HCEC 1CT (cell line): Measurements from ENCODE around the gene USP40.

Experiments
- DNase-seq: peaks from one replicate; pipeline ENCODE4 v3.0.0-alpha.2; 2017

USP40 gene

DNA sequence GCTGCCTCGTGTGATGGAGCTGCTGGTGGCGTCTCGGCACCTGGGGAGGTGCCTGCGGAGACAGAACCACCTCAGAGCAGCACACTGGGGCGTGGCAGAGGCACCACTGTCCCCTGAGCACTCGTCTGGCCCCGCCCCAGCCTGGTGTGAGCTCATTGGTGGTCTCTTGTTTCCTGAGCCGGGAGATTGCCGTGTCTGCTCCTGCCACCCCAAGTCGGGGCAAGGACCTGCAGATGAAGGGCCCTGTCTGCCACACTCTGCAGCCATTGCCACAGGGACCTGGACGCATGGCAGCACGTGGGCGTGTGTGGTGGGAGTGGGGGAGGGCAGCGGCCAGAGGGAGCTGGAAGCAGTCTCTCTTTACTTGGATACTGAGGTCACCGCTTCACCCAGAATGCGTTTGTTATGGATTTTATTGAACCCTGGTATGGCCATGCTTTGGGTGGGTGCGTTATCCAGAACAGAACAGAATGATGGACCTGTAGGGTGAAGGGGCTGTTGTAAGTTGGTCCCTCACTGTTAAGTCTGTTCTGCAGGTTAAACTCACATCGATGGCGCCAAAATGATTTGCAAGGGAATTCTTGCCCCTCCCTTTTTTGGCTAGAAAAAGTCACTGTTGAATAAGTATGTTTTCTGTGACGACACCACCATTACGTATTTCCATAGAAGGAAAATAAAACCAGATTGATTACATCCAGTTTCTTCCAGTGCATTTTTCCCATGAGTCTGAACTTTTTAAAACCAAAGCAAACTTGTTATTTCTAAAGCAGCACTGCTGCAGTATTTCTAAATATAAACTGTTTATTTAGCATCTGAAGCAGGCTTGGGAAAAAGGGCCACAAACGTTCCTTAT, 92.0 kb downstream of the USP40 start:
- no peak for DNase-seq

DNA sequence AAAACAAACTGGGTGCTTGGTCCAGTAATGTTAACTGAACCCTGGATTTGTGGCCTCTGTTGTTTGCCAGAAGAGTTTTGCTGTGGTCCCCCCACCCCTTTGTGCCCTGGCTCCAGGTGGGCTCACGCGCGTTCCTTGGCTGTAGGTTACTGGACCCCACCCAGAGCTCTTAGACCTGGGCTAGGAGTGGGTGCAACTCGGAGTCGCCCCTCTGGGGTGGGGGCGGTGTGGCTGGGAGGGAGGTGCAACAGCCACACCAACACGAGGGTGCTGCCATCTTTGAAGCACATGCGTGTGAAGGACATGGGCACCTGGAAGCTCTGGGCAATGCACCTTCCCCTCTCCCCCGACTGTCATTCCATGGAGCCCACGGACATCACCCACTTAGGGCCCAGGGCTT, 92.7 kb downstream of the USP40 start:
- DNase-seq, result no peak

DNA sequence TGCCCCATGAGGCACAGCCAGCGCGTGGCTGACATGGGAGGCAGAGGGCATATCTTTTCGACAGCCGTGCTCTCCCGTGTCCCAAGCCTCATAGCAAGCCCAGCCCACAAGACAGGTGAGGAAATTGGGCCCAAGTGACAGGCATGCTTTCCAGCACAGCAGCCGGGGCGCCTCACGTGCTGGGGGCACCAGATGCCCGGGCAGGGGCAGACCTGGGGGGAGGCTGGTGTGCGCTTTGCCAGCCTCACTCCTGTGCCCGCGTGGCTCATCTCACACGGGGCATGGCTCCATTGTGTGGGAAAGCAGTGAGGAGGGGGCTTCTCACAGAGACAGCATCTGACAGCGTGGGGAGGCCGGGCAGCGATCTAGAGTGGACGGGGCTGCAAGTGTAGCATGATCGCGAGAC, 93.2 kb downstream of the USP40 start:
- no peak for DNase-seq

DNA sequence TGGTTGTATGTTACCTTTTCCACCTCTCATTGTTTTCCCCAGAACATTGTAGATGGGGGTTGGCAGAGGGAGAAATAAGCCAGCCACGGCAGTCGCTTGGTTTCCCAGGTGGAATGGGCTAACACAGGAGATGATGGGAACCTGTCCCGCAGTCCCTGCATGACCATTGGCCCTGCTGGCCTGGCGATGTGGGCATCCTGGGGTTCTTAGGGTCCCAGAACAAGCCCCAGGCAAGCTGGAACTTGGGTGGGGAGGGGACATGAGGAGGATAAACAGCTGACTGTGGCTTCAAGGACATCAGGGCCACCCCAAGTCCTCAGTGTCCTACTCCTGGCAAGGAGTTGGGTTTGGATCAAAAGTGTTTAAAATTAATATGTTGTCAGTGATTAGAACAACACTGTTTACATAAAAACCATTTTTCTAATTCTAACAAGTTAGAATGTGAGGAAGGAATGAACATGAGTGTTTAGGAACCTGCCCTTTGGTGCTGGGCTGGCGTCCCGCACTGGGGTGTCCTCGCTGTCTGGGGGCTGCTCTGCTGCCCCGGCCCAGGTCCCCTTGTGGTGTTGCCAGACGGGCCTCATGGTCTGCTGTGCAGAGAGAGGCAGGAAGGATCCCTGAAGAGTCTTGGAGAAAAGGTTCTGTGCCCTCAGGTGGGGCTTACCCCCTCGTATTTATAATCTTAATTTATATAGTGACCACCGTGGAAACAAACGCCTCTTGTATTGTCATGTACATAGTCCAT, 95.1 kb downstream of the USP40 start:
- DNase-seq, result no peak

DNA sequence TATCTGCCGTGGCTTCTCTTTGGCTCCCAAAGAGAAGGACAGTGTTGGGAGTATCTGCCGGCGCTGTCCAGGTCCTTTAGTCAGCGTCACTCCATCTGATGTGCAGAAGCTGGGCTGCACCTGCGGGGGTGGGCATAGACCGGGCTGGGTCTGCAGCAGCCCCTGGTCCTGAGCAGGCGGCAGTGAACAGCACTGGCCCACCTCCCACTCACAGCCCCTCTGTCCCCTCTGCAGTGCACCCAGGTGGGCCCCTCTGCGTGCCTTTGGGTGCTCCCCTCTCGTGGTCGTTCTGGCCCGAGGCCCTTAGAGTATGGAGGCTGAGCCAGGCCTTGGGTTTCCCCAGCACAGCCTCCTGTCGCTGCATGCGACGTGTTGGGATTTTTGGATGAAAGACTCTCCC, 95.7 kb downstream of the USP40 start:
- no peak for DNase-seq

DNA sequence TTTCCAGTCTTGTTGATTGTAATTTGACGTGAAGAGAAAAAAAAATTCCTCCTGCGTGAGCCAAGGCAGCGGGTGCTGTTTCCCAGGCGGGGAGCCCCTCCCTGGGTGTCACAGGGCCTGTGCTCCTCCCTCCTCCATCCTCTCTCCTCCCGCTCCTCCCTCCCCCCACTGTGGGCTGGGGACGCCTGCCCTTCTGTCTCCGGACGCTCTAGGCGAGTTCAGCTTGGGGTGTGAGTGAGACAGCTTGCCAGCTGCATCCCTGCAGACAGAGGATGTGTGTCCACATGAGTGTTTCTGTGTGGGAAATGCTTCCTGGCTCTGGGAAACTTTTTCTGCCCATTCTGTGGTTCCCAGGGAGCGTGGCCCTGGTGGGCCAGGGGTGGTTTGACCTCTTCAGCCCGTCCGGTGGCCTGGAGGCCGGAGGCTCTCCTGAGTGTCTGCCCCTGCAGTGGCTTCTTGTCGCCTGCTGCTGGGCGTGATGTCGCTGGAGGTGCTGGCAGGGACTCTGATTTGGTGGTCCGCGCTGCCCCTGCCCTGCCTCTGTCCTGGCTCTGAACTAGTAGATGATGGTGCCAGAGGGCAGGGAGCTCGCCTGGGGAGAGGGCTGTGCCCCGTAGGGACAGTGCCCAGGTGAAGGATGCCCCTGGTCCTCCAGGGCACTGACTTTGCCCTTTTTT, 96.4 kb downstream of the USP40 start:
- DNase-seq, result no peak

DNA sequence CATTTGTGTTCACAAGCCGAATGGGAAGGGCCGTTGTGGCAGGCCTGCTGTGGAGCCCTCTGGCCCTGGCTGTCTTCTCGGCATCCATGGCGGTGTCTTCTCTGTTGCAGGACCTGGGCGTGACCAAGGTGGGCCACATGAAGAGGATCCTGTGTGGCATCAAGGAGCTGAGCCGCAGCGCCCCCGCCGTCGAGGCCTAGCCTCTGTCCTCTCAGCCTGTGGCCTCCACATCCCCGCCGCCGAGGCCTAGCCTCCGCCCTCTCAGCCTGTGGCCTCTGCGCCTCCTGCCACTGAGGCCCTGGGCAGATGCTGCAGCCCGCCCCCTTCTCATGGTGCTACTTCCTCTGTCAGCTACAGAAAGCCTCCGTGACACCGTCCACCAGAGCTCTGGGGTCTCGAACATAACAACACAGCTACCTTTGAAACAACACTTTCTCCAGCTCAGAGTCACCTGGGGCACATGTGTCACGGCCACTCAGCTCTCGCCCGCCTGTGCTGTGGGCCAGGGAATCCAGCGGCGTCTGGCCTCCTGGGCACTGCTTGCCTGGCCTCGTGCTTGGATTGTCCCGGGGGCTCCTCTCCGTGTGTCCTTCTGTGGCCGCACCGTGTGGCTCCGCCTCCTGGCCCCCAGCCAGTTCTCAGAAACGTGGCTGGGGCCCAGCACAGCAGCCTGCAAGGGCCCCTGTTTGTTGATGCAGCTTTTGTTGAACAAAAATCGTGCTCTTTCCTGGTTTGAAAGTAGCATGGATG, 97.1 kb downstream of the USP40 start:
- no peak for DNase-seq

DNA sequence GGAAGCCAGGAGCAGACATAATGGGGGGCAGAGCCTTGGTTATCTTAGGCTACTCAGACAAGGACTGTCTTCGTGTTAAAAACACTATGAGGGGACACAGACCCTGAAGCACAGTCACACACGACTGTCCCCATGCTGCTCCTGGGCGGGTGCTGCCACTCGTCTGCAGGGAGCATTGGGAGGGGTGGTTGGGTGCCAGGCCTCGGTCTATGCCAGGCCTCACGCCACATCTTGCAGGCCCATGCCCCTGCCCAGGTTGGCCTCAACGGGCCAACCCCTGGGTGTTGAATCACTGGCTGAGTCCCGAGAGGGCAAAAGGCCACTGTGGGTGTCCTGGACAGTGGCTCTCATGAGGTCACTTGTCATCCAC, 97.9 kb downstream of the USP40 start:
- no peak for DNase-seq

DNA sequence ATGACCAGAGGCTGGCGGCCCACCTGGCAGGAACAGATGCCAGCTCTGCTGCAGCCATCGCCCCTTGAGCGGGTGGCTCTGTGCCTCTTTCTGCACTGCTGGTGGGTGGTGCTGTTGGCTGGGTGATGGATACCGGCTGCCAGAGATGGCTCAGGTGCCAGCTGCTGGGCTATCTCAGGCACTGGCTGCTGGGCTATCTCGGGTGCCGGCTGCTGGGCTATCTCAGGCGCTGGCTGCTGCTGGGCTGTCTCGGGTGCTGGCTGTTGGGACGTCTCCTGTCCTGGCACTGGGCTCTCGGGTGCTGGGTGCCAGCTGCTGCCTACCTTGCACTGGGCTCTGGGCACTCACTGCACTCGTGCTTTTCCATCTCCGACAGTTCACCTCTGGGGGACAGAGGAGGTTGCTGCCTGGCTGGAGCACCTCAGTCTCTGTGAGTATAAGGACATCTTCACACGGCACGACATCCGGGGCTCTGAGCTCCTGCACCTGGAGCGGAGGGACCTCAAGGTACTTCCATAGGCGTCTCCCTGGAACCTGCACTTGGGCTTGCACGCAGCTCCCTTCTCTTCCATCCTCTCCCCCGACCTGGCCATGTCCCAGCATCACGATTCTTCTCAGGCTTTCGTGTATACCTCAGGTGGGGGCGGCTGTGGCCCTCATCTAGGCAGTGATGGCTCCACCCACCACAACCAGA, 98.4 kb downstream of the USP40 start:
- DNase-seq, result no peak

DNA sequence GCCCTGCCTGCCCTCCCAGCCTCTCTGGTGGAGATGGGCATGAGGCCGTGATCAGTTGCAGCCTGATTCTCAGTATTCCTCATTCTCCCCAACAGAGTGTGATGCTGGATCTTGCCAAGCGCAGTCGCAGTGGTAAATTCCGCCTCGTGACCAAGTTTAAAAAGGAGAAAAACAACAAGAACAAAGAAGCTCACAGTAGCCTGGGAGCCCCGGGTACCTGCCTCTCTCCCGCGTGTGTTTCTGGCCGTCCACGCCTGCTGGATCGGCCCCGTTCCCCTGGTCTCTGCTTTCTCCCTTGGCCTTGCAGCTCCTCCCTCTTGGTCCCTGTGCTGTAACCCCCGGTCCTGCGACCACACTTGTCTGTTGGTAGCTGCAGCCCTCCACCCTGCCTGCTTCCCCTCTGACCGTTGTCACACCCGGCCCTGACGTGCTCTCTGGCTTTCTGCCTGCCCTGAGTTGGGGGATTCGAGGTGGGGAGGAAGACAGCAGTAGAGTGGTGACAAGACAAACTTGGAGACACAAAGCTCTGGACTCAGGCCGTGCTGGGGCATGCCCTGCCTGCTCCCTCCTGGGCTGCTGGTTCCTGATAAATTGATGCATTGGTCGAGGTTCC, 99.5 kb downstream of the USP40 start:
- DNase-seq, result no peak

DNA sequence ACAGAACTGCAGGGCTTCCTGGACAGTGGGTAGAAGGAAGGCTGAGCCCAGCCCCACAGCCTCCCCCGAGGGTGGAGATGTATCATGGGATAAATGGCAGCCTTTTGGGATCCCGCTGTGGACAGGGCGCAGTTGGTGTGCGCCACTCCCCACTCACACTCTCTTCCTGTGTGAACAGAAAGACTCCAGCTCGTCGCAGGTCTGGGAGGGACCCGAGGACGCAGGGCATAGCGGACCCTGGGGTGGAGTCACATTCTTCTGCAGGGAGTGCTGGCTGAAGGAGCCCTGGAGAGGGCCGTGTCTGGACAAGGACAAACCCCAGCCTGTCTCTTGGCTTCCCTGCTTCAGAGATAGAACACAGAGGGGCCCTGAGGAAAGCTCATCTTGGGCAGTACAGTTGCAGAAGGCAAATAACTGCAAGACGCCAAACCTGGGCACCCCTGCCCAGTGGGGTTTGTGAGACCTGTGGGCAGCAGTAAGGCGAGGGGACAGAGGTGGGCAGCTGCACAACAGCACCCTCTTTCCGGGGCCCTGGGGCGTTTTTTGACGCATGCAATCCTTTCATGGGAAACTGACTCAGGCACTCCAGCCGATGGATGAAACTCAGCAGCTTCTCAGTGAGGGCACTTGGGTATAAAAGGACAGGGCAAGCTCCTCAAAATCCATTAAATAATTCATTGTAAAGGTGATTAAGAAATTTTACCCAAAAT, 101.9 kb downstream of the USP40 start:
- no peak for DNase-seq

DNA sequence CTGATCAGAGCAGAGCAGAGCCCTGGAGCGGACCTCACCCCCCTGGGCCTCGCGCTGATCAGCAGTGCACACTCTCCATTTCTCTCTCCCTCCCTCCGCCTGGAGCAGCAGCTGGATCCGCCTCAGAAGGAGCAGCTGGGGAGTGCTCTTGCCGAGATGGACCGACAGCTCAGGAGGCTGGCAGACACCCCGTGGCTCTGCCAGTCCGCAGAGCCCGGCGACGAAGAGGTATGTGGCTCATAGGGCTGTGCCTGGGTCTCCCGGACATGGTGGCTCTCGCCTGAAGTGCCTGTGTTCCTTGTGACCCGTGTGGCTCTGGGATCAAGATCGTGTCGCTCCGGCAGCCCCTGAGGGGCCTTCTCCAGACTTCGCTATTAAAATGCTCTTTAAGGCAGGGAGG, 102.5 kb downstream of the USP40 start:
- DNase-seq, result no peak

DNA sequence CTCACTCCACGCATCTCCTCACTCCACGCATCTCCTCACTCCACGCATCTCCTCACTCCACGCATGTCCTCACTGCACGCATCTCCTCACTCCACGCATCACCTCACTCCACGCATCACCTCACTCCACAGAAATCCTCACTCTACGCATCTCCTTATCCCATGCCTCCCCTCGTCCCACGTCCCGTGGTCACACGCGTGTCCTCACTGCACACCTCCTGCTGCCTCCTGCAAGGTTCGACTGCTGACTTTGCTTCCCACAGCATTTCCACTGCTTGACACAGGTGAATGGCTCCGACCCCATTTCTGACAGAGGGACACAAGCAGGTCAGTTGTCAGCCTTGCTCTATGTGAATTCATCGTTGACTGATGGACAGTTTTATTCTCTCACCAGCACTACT, 103.0 kb downstream of the USP40 start:
- DNase-seq, result no peak

DNA sequence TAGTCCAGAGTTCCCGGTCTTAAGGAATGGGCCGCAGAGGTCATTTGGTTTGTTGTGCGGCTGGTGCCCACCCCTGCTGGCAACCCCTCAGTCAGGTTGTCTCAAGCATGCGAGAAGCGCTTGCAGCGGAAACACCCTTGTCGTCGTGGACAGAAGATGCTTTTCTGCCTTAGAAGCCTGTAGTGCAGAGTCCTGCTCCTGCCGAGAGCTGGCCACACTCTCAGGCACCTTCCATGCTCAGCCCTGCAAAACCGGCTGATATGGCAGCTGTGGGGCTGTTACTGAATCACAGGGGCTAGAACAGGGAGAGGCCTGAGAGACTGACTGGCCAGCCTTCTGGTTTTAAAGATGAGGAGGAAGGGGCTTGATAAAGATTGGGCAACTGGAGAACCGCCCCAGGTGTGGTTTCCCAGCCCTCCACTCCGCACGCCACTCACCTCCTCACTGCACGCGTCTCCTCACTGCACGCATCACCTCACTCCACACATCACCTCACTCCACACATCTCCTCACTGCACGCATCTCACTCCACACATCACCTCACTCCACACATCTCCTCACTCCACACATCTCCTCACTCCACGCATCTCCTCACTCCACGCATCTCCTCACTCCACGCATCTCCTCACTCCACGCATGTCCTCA, 103.6 kb downstream of the USP40 start:
- DNase-seq, result no peak

DNA sequence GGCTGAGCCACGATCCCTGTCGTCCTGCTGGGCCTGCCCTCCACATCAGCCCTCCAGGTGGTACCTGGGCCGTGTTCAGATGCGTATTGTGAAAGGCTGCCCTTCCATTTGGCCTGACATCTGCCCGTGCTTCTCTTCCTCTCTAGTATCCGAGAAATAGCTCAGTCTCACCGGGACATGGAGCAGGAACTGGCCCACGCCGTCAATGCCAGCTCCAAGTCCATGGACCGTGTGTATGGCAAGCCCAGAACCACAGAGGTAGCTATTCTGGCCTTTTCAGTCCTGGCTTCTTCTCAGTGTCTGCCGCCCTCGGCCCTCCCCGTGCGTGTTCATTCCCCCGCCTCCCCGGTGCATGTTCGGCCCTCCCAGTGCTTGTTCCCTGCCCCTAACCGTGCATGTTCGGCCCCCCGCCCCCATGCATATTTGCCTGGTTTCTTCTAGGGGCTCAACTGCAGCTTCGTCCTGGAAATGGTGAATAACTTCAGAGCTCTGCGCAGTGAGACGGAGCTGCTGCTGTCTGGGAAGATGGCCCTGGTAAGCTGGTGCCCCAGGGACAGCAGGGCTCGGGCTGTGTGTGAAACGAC, 104.3 kb downstream of the USP40 start:
- no peak for DNase-seq

DNA sequence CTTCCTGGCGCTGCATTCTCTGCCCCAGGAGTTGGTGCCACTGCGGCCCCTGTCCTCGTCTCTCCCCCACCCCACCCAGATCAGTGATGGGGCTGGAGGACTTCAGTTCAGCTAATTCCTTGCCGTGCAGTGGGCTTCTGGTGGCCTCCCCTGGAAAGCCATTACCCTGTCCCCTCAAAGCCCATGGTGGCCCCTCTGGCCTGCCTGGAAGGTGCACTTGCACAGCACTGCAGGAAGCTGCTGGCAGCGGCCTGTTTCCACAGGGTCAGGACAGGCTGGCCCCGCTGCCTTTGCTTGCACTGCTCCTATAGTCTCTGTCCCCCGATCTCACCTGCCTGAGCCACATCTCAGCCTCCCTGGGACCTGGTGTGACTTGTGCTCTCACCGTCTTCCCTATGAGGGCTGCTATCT, 105.1 kb downstream of the USP40 start:
- DNase-seq, result no peak

DNA sequence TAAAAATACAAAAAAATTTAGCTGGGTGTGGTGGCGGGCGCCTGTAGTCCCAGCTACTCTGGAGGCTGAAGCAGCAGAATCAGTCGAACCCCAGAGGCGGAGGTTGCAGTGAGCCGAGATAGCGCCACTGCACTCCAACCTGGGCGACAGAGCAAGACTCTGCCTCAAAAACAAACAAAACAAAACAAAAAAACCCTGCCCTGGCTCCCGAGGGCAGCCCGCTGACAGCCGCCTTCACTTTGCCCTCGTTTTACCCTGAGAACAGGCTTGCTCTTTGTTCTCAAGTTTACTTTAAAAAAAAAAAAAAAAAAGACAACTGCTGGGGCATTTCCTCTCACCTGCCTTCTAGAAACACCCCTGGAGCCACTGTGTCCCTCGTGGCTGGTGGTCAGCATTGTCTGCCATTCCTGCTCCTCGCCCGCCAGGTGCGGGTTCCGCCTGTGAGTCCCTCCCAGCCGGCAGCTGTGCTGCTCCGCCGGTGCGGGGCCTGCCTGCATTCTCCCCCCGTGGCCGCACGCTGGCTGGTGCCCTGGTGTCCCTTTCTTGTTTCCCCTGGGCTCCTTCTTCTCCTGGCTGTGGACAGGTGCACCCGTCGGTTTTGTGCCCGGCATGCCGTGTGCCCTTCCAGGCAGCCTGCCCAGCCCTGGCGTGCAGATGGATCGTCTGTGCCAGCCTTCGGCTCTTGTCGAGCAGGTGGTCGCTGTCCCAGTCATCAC, 105.7 kb downstream of the USP40 start:
- DNase-seq, result no peak

DNA sequence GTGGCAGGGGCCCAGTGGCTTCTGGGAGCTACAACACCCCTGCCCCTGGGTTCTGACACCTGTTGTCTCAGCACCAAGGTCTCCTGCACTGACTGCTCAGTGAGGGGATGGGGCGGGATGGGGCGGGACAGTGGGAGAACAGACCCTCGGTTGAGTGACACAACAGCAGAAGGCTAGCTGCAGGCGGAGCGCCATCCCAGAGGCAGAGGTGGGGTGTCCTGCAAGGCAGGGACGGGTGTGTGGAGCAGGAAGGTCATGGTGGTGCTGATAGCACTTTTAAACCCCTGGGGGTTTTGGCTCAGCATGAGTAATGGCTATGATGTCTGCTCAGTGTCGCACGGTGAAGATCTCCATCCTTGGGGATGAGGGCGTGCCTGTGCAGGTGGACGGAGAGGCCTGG, 107.2 kb downstream of the USP40 start:
- no peak for DNase-seq

DNA sequence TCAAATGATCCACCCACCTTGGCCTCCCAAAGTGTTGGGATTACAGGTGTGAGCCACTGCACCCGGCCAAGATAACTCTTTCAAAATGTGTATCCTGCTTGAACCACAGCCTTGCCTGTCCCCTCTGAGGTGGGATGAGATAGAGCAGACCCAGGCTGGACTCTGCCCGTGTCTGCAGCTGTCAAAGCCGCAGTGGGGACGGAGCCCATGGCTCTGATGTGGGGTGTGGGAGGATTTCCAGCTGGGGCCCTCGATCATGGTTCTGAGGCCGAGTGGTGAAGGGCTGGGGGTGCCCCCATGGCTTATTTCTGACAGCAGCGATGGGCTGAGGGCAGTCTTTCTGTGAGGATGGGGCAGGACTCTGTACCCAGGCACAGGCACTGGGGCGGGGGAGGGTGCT, 107.8 kb downstream of the USP40 start:
- no peak for DNase-seq
